Memory B cell (primary cell): Measurements from ENCODE around the gene ASS1.

ENCODE experiments used
- ATAC-seq: fragments of 150-1000 bp; cut with Tn5 transposase; 2 replicates; pipeline ENCODE4 v1.10.0; 2021; ENCODE audit warnings: low read depth, mild to moderate bottlenecking, moderate library complexity
- DNase-seq, 2 donors: peaks; one replicate each; pipeline ENCODE4 v3.0.0; 2022; ENCODE audit warnings: low spot score in 2 of 2
- H3K27ac Mint-ChIP-seq: one replicate; pipeline ENCODE4 v1.8.0; 2022; ENCODE audit warnings: mild to moderate bottlenecking, moderate library complexity, mixed read lengths
- H3K27me3 Mint-ChIP-seq: one replicate; pipeline ENCODE4 v1.8.0; 2022; ENCODE audit warnings: mixed read lengths
- H3K36me3 Mint-ChIP-seq: one replicate; pipeline ENCODE4 v1.8.0; 2022; ENCODE audit warnings: mild to moderate bottlenecking, mixed read lengths
- H3K4me1 Mint-ChIP-seq: one replicate; pipeline ENCODE4 v1.8.0; 2022; ENCODE audit warnings: mixed read lengths
- H3K4me3 Mint-ChIP-seq: one replicate; pipeline ENCODE4 v1.8.0; 2022; ENCODE audit warnings: mild to moderate bottlenecking, moderate library complexity, mixed read lengths
- H3K9me3 Mint-ChIP-seq: one replicate; pipeline ENCODE4 v1.8.0; 2022; ENCODE audit warnings: mixed read lengths

Gene ASS1

DNA sequence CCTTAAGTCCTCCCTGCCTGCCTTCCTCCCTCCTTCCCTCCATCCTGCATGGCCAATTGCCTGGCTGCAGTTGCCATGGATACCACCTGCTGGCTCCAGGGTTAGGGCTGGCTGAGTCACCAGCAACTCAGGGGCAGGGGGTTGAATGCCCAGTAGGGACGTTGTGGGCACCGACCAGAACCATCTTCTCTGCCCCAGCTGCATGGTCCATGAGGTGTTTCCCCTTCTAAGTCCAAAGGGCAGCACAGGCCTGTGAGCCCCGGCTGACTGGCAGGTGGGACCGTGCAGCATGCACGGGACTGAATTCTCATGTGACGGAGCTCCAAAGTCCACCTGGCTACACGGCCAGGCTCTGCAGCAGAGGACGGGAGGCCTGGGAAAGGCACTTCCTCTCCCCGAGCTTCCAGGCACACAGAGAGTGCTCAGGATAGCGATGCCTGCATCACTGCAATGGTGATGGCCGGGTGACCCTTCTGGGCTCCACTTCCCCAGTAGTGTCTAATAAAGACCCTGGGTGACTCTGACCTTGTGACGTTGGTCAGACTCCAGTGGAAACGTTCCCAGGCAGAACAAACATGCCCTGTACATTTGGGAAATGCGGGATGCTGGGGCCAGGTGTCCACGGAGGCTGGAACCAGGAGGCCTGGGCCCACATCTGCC, 5.7 kb downstream of the ASS1 start:
- ATAC-seq (no peak), DNase-seq (no peak)
- Mint-ChIP-seq H3K4me3 (no peak overlapping the region), H3K9me3 (no peaks in the 10 kb centered on the region), H3K36me3 (no peaks in the 10 kb centered on the region), H3K4me1 (no peaks in the 10 kb centered on the region), H3K27me3 (peaks cover 10% of the 10 kb centered on the region), H3K27ac (no peak overlapping the region)

DNA sequence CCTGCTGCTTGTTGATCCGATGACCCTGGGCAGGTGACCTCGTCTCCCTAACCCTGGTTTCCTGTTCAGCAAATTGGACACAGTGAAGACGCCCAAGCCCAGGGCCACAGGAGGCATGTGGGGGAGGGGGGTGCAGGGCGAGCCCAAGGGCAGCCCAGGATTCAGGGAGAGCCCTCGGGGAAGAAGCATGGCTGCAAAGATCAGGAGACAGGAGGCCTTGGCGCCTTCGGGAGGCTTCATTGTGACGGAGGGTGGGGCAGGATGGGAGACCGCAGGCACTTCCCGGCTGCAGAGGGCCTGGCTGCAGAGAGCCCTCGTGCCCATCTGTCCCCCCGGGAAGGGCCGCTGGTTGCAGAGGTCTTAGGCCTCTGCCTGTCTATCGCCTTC, 6.2 kb downstream of the ASS1 start:
- ATAC-seq (no peak), DNase-seq (no peak)
- Mint-ChIP-seq H3K4me3 (no peak overlapping the region), H3K9me3 (no peaks in the 10 kb centered on the region), H3K36me3 (no peaks in the 10 kb centered on the region), H3K4me1 (no peaks in the 10 kb centered on the region), H3K27ac (no peak overlapping the region), H3K27me3 (peaks cover 10% of the 10 kb centered on the region)

DNA sequence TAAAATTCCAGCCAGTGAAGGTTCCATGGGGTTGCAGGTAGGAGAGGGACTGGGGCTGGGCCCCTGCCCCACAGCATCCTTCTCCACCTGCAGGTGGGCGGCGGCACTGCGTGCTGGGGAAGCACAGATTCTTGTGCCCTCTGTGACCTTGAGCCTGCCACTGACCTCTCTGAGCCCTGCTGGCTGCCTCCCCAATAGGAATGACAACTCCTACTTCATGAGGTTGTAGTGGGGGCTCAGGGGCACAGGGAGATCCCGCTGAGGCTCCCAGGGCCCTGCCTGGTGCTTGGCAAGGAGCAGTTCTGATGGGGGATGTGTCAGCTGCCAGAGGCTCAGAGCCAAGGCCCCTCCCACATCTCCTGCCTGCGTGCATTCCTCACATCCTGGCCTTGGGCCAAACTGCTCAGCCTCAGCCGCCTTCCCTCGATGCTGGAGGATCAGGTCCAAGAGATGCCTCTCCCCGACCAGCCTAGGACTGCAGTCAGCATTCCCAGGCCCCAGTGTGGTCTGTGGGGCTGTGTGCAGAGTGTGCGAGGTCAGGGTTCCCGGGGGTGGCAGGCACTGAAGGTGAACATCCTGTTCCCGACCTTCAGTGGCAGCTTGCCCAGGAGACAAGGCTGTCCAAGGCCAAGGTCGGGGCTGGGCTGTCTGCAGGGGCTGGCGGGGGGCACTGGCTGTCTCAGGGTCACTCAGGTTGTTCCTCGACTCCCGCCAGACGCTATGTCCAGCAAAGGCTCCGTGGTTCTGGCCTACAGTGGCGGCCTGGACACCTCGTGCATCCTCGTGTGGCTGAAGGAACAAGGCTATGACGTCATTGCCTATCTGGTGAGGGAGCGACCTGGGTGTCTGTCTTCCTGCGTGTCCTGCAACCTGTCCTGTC, 7.0 kb downstream of the ASS1 start:
- Mint-ChIP-seq H3K27me3 (peaks cover 9% of the 10 kb centered on the region), H3K9me3 (no peaks in the 10 kb centered on the region), H3K4me3 (no peak overlapping the region), H3K36me3 (no peaks in the 10 kb centered on the region), H3K4me1 (no peaks in the 10 kb centered on the region), H3K27ac (no peak overlapping the region)
- DNase-seq (no peak), ATAC-seq (no peak)

DNA sequence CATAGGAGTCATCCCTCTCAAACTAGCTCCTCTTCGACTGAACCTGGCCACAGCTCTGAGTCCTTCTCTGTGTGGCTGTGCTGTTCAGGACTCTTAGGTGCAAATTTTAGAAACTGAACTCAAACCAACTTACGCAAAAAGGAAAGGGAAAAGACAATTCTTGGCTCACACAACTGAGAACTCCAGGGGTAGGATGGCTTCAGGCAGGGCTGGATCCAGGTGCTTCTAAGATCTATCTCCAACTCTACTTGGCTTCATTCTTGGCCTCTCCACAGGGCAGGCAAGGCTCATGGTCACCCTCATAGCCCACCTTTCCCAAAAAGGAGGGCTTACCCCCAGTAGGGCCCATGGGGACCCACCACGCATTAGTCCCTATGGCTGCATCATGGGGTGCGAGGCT, 8.1 kb downstream of the ASS1 start:
- DNase-seq (no peak), ATAC-seq (no peak)
- H3K4me1 Mint-ChIP-seq = no peaks in the 10 kb centered on the region
- no peak overlapping the region for H3K27ac Mint-ChIP-seq
- peaks cover 6% of the 10 kb centered on the region for H3K27me3 Mint-ChIP-seq
- H3K9me3 Mint-ChIP-seq = no peaks in the 10 kb centered on the region
- no peak overlapping the region for H3K4me3 Mint-ChIP-seq
- H3K36me3 Mint-ChIP-seq = no peaks in the 10 kb centered on the region

DNA sequence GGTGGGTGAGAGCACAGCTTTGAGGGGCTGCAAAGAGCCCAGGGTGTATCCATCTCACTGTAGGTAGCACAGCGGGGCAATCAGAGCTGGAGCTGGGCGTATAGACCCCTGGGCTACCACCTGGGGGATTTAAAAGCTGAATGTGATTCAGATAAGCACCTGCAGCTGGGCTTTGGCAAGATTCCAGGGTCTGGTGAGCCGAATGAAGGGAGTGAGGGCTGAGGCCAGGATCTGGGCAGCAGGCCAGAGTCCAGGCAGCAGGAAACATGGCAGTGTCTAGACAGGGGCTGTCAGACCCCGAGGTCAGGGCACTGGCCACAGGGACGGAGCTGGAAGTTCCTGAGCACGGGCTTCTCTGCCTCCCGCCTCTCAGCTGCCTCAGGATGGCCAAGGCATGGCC, 8.7 kb downstream of the ASS1 start:
- Mint-ChIP-seq H3K4me1 (no peaks in the 10 kb centered on the region), H3K27ac (no peak overlapping the region), H3K9me3 (no peaks in the 10 kb centered on the region), H3K36me3 (no peaks in the 10 kb centered on the region), H3K4me3 (no peak overlapping the region), H3K27me3 (peaks cover 3% of the 10 kb centered on the region)
- ATAC-seq (no peak), DNase-seq (no peak)

DNA sequence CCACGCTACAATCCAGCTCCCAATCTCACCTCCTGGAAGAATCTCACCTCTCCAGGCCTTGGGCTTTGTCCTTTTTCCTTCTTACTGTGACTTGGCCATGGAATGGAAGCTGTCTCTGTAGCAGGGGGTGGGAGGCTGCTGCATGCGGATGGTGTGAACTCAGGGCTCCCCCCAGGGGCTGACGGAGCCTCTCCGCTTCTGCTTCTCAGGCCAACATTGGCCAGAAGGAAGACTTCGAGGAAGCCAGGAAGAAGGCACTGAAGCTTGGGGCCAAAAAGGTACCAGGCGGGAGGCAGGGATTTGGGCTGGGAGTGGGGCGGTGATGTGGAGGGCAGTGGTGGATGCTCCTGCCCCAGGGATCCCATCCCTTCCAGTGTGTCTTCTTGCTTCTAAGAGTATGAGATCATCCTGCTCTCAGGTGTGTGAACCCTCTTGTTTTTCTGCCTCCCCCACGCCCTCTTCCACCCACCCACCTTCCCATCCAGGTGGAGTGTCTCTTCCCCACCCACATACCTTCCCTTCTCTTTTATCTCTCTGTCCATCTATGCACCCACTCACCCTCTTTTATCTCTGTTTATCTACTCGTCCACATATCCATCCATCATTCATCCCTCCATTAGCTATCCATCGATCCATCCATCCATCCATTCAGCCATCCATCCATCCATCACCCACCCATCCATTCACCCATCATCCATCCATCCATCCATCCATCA, 9.5 kb downstream of the ASS1 start:
- H3K36me3 Mint-ChIP-seq = no peaks in the 10 kb centered on the region
- H3K27me3 Mint-ChIP-seq = peaks cover 5% of the 10 kb centered on the region
- H3K4me3 Mint-ChIP-seq = no peak overlapping the region
- no peaks in the 10 kb centered on the region for H3K9me3 Mint-ChIP-seq
- no peak overlapping the region for H3K27ac Mint-ChIP-seq
- H3K4me1 Mint-ChIP-seq = no peaks in the 10 kb centered on the region
- no peak for ATAC-seq
- no peak for DNase-seq

DNA sequence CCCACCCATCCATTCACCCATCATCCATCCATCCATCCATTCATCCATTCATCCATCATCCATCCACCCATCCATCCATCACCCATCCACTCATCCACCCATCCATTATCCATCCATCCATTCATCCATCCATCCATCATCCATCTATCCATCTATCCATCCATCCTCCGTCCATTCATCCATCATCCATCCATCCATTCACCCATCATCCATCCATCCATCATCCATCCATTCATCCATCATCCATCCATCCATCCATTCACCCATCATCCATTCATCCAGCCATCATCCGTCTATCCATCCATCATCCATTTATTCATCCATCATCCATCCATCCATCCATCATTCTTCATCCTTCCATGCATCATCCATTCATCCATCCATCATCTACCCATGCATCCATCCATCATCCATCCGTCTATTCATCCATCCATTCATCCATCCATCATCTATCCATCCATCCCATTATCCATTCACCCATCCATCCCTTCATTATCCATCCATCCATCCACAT, 10.1 kb downstream of the ASS1 start:
- Mint-ChIP-seq H3K27me3 (peaks cover 5% of the 10 kb centered on the region), H3K27ac (no peak overlapping the region), H3K4me3 (no peak overlapping the region), H3K9me3 (no peaks in the 10 kb centered on the region), H3K4me1 (no peaks in the 10 kb centered on the region), H3K36me3 (no peaks in the 10 kb centered on the region)
- no peak for DNase-seq
- no peak for ATAC-seq

DNA sequence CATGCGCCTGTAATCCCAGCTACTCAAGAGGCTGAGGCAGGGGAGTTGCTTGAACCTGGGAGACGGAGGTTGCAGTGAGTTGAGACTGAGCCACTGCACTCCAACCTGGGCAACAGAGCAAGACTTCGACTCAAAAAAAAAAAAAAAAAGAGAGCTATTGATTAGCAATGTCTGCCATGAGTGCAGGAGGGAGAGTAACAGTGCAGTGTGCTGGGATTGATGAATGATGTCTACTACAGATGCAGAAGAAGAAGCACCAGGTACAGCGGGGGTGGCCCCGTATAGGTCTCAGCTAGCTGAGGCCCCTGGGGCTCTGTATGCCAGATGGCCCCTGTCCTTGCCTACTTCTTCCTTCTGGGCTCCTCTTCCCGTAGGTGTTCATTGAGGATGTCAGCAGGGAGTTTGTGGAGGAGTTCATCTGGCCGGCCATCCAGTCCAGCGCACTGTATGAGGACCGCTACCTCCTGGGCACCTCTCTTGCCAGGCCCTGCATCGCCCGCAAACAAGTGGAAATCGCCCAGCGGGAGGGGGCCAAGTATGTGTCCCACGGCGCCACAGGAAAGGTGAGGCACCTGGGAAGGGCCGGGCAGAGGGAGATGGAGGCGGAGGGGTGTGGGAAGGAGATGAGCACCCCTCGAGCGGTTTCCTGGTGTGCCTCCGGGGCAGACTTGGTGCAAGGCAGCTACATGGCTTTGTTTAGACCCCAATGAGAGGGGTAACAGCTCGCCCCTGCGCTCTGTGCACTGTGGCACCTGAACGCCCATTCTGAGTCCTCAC, 13.5 kb downstream of the ASS1 start:
- Mint-ChIP-seq H3K9me3 (no peaks in the 10 kb centered on the region), H3K27ac (no peak overlapping the region), H3K4me3 (no peak overlapping the region), H3K4me1 (no peaks in the 10 kb centered on the region), H3K36me3 (no peaks in the 10 kb centered on the region), H3K27me3 (peaks cover 7% of the 10 kb centered on the region)
- ATAC-seq (no peak), DNase-seq (no peak)

DNA sequence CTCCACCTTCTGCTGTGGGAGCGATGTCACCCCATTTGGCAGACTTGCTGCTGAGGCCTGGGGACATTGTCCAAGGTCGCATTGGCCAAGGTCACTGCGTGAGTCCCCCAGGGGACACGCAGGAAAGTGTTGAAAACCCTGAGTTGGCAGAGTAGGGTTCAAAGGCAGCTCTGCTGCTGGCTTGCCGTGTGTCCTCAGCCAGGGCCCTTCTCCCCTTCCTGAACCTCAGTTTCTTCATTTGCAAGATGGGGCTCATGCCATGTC, 14.0 kb downstream of the ASS1 start:
- H3K9me3 Mint-ChIP-seq = no peaks in the 10 kb centered on the region

DNA sequence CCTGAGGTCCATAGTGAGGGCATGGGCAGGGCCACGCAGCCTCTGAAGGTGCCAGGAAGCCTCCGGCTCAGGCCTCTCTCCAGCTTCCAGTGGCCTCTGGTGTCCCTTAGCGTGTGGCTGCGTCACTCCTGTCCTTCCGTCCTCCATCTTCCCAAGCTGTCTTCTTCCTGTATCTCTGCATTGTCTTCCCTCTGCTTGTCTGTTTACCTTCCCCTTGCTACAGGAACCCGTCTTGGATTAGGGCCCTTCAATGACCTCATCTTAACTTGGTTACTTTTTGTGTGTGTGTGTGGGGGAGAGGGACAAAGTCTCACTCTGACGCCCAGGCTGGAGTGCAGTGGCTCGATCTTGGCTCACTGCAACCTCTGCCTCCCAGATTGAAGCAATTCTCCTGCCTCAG, 14.4 kb downstream of the ASS1 start:
- no peaks in the 10 kb centered on the region for H3K9me3 Mint-ChIP-seq
- H3K4me3 Mint-ChIP-seq = no peak overlapping the region
- H3K36me3 Mint-ChIP-seq = no peaks in the 10 kb centered on the region
- peaks cover 10% of the 10 kb centered on the region for H3K27me3 Mint-ChIP-seq
- no peak overlapping the region for H3K27ac Mint-ChIP-seq
- DNase-seq = no peak
- ATAC-seq = no peak
- no peaks in the 10 kb centered on the region for H3K4me1 Mint-ChIP-seq

More for the DNA sequence above, 14.0 kb downstream of the ASS1 start:
- H3K27me3 Mint-ChIP-seq = peaks cover 8% of the 10 kb centered on the region
- DNase-seq = no peak
- H3K27ac Mint-ChIP-seq = no peak overlapping the region
- no peaks in the 10 kb centered on the region for H3K36me3 Mint-ChIP-seq
- H3K4me3 Mint-ChIP-seq = no peak overlapping the region
- no peaks in the 10 kb centered on the region for H3K4me1 Mint-ChIP-seq
- no peak for ATAC-seq

DNA sequence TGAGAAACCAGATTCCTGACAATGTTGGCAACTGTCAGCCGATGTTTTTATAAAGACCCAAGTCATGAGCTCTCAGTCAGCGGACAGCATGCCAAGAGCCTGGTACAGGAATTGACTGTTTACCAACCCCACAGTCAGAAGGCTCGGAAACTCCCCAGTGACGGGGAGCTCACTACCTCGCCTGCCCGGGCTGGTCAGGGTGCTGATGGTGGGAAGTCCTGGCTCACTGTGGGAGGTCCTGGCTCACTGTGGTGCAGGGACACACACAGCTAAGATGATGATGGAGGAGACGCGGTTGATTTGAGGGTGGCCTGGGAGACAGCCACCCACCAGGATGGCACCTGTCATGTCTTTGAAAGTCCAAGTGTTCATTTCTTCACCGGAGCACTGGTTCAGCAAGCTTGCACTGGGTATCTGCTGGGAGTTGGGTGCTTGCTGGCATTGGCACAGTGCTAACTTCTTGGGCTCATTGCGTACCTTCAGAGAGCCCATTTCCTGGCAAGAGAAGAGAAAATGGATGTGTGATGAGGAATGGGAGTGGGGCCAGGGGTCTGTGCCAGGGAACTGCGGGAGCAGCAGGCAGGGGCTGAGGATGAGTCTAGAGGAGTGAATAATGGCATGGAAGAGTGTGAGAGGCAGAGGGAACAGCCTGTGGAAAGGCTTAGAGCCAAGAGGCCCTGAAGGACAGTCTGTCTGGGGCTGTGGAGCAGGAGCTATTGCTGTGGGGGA, 15.3 kb downstream of the ASS1 start:
- Mint-ChIP-seq H3K4me3 (no peak overlapping the region), H3K27me3 (peaks cover 12% of the 10 kb centered on the region), H3K4me1 (no peaks in the 10 kb centered on the region), H3K9me3 (no peaks in the 10 kb centered on the region), H3K36me3 (no peaks in the 10 kb centered on the region), H3K27ac (no peak overlapping the region)
- no peak for ATAC-seq
- DNase-seq = no peak

DNA sequence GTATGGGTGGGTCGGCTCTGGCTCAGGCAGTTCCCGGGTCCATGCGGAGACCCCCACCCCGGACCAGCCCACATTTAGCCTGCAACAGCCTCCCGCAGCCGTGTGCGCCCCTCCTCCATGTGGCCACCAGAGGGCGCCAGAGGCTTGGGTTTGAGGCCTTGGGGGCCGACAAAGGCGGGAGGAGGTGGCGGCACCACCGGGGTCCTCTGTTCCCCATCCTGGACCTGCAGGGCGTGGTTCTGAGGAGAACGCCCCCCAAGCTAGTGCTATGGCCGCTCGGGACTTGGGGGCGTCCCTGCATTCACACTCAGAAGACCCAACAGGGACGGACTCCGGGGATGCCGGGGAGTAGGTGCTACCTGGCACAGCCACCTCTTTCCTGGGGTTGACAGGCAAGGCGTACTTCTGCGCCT, 16.5 kb downstream of the ASS1 start:
- H3K36me3 Mint-ChIP-seq = no peaks in the 10 kb centered on the region

DNA sequence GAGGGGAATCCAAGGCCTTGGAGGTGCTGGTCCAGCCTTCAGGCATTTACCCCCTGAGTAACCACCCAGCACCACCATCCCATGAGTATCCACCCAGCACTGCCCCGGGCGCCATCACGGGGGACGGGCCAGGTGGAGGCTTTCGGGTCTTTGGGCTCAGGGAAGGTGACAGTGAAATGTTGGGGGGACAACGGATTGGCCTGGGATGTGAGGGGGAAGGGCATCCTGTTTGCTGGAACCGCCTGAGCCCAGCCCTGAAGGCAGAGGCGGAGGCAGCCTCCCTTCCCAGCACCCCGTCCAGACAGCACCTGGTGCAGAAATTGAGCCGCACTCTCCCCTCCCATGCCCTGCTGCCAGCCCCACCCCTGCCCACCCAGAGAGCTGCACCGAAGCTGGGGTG, 17.0 kb downstream of the ASS1 start:
- Mint-ChIP-seq H3K27ac (no peak overlapping the region), H3K36me3 (no peaks in the 10 kb centered on the region), H3K9me3 (no peaks in the 10 kb centered on the region), H3K4me3 (no peak overlapping the region), H3K4me1 (no peaks in the 10 kb centered on the region), H3K27me3 (peaks cover 15% of the 10 kb centered on the region)
- ATAC-seq = no peak
- DNase-seq = no peak

More for the DNA sequence above, 16.5 kb downstream of the ASS1 start:
- Mint-ChIP-seq H3K4me1 (no peaks in the 10 kb centered on the region), H3K9me3 (no peaks in the 10 kb centered on the region), H3K27me3 (peaks cover 12% of the 10 kb centered on the region), H3K27ac (no peak overlapping the region), H3K4me3 (no peak overlapping the region)
- ATAC-seq (peak; percentile 64), DNase-seq (peak; percentile 71 to 82)
